Measurements from ENCODE around the gene ZNF280B. TPM values are rescaled to one million over a fixed set of nuclear protein-coding genes. Genes with fewer than 3 reads are reported as not detected.

Gene ZNF280B
- total RNA-seq, 1 experiment from 2014 or later: 0.10 TPM

DNA sequence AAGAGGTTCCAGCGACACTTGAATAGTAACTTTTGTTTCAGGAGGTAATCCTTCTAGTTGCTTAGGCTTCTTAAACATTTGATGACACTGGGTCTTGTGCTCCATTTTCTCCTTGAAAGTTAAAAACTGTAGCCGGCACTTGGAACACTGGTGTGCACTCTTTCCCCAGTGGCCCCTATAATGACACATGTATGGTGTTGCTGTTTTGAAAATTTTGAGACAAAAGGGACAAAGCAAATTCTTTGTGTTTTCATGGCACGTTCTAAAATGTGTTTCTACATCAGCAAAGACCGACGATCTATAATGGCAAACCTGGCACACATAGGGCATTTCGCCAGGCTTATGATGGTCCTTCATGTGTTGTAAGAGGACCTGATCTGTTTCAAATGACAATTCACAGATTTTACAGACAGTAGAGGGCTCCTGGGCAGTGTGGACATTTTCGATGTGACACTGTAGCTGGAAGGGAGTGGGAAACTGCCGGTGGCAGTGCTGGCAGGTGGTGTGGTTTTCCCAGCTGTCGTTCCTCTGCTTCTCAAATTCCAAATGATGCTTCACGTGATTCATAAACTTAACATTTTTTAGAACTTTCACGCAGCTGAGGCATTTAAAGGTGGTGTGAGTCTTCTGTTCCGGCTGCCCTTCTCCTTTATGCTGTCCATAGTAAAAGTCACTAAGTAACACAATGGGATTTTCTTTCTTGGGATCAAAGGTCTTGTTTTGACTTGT lies 20.5 kb downstream of the ZNF280B start:
- intact Hi-C loops (cut with micrococcal nuclease; ENCODE audit: unreplicated experiment) (no loop called here), in situ Hi-C loops (cut with HindIII; ENCODE audit: low pct_unique_long_range_greater_than_20kb, low sequenced_read_pairs) (no loop called here)
- H3K27me3 ChIP-seq (ENCODE audit: control insufficient read depth, insufficient read depth, low read length): no peaks in the 10 kb centered on the region
- H3K36me3 ChIP-seq (ENCODE audit: control insufficient read depth, insufficient read depth, low read length): no peaks in the 10 kb centered on the region
- no peak for ATAC-seq
- H3K4me1 ChIP-seq (ENCODE audit: control insufficient read depth, insufficient read depth, low read length): no peaks in the 10 kb centered on the region
- no peaks in the 10 kb centered on the region for H3K9me3 ChIP-seq (ENCODE audit: control insufficient read depth, insufficient read depth, low read depth, low read length)
- ChIA-PET CTCF (no interaction called here), POLR2A (no interaction called here)
- no peak overlapping the region for H3K4me3 ChIP-seq (ENCODE audit: low read depth in 2 of 2, low read length in 2 of 2)
- no peak for TF ChIP-seq CTCF (IDR thresholded peaks at IDR 0.05)
- no peak for TF ChIP-seq SIN3A (IDR thresholded peaks at IDR 0.05; ENCODE audit: borderline replicate concordance, insufficient read depth, low read depth, low read length)
- TF ChIP-seq TCF7L2 (IDR thresholded peaks at IDR 0.05; ENCODE audit: low read depth, low read length): no peak
- no peak for TF ChIP-seq REST (IDR thresholded peaks at IDR 0.05; ENCODE audit: insufficient read depth in 1 of 2, low read depth in 2 of 2, low read length in 1 of 2)
- TF ChIP-seq POLR2AphosphoS5 (IDR thresholded peaks at IDR 0.05; ENCODE audit: low read depth, low read length): no peak
- BruUV-seq (replicated peaks): no TSS peak
- no peak for DNase-seq (ENCODE audit: low read depth, low spot score)
- no peak overlapping the region for H3K27ac ChIP-seq (ENCODE audit: low read length)

GRCh38 chr22:22487059-22487458 lies 21.5 kb downstream of the ZNF280B start:
- in situ Hi-C loops (cut with HindIII; ENCODE audit: low pct_unique_long_range_greater_than_20kb, low sequenced_read_pairs) (no loop called here), intact Hi-C loops (cut with micrococcal nuclease; ENCODE audit: unreplicated experiment) (no loop called here)
- Histone ChIP-seq H3K4me3 (ENCODE audit: low read depth in 2 of 2, low read length in 2 of 2) (no peak overlapping the region), H3K27me3 (ENCODE audit: control insufficient read depth, insufficient read depth, low read length) (no peaks in the 10 kb centered on the region), H3K36me3 (ENCODE audit: control insufficient read depth, insufficient read depth, low read length) (no peaks in the 10 kb centered on the region), H3K27ac (ENCODE audit: low read length) (no peak overlapping the region), H3K9me3 (ENCODE audit: control insufficient read depth, insufficient read depth, low read depth, low read length) (no peaks in the 10 kb centered on the region), H3K4me1 (ENCODE audit: control insufficient read depth, insufficient read depth, low read length) (no peaks in the 10 kb centered on the region)
- no peak for DNase-seq (ENCODE audit: low read depth, low spot score)
- no peak for TF ChIP-seq REST (IDR thresholded peaks at IDR 0.05; ENCODE audit: insufficient read depth in 1 of 2, low read depth in 2 of 2, low read length in 1 of 2)
- TF ChIP-seq CTCF (IDR thresholded peaks at IDR 0.05): no peak
- no peak for TF ChIP-seq SIN3A (IDR thresholded peaks at IDR 0.05; ENCODE audit: borderline replicate concordance, insufficient read depth, low read depth, low read length)
- no peak for TF ChIP-seq TCF7L2 (IDR thresholded peaks at IDR 0.05; ENCODE audit: low read depth, low read length)
- no peak for TF ChIP-seq POLR2AphosphoS5 (IDR thresholded peaks at IDR 0.05; ENCODE audit: low read depth, low read length)
- no peak for ATAC-seq
- ChIA-PET CTCF (no interaction called here), POLR2A (no interaction called here)
- BruUV-seq (replicated peaks): no TSS peak

Measured in Panc1 (cell line).